Gastrocnemius medialis (tissue), 4 donors: Measurements from ENCODE around the gene PFKFB3. TPM values are rescaled to one million over a fixed set of nuclear protein-coding genes. Genes with fewer than 3 reads are reported as not detected.
"Not testable (repeated sequence)": the region's sequence is repeated elsewhere in the genome, so short reads cannot be mapped to it uniquely, and the experiment has no call there.

Experiments
- ATAC-seq, 2 donors: fragments of 150-250 bp; one replicate each; pipeline ENCODE4 v1.9.1; 2016
- DNase-seq, 2 donors: peaks; one replicate each; pipeline ENCODE4 v3.0.0-alpha.2; 2019
- H3K27ac ChIP-seq, 4 donors: fragments of 200-600 bp; sonication (generic); 1 replicate in 1 of 4; 2 replicates in 3 of 4; pipeline ENCODE4 v1.5.1; 2016 to 2018; ENCODE audit warnings: mild to moderate bottlenecking in 2 of 4, moderate library complexity in 1 of 4
- H3K27me3 ChIP-seq, 3 donors: fragments of 200-600 bp; sonication (generic) in 2 of 3; 1 replicate in 1 of 3; 2 replicates in 2 of 3; pipeline versions ENCODE4 v1.5.1 to v1.6.0; 2016 to 2019; ENCODE audit warnings: mild to moderate bottlenecking in 1 of 3, moderate library complexity in 1 of 3
- H3K36me3 ChIP-seq, 2 donors: fragments of 200-600 bp; sonication (generic) in 1 of 2; one replicate each; pipeline ENCODE4 v1.5.1; 2017 to 2018
- H3K4me1 ChIP-seq, 2 donors: fragments of 200-600 bp; sonication (generic) in 1 of 2; one replicate each; pipeline ENCODE4 v1.5.1; 2016 to 2017; ENCODE audit warnings: mild to moderate bottlenecking in 2 of 2
- H3K4me3 ChIP-seq, 4 donors: fragments of 200-600 bp; sonication (generic) in 3 of 4; 1 replicate in 1 of 4; 2 replicates in 3 of 4; pipeline ENCODE4 v1.5.1; 2016 to 2019; ENCODE audit warnings: mild to moderate bottlenecking in 2 of 4
- H3K9me3 ChIP-seq, 3 donors: fragments of 200-600 bp; sonication (generic) in 2 of 3; 1 replicate in 1 of 3; 2 replicates in 2 of 3; pipeline ENCODE4 v1.5.1; 2016 to 2019
- CTCF ChIP-seq, 5 experiments: fragments of 450-650 bp in 3 of 5; fragments of 200-600 bp in 2 of 5; sonication (generic) in 2 of 5; IDR thresholded peaks in 4 of 5; conservative IDR thresholded peaks in 1 of 5; 1 replicate in 4 of 5; 2 replicates in 1 of 5; pipeline ENCODE4 v1.5.1; 2016 to 2019; ENCODE audit warnings: antibody characterized with exemption in 5 of 5, mild to moderate bottlenecking in 3 of 5, moderate library complexity in 3 of 5
- POLR2A ChIP-seq, 2 donors: fragments of 450-650 bp; IDR thresholded peaks; one replicate each; pipeline ENCODE4 v1.6.1; 2017; ENCODE audit warnings: antibody characterized with exemption in 2 of 2, mild to moderate bottlenecking in 2 of 2, moderate library complexity in 2 of 2
- in situ Hi-C, 4 donors: fragments of 200-750 bp; cut with MboI; loops; one replicate each; pipeline versions ENCODE4 v1.15.0 to v1.8.0; 2017; ENCODE audit warnings: low sequenced_read_pairs in 4 of 4
- intact Hi-C: fragments of 100-400 bp; cut with DNase I; formaldehyde crosslinking; loops from one replicate; pipeline ENCODE4 v1.15.1; 2023; ENCODE audit warnings: low total_unique reads
- total RNA-seq, 4 donors: library from RNA; depleted of rRNA; stranded (reverse); fragments of >200 nt; gene quantifications; one replicate each; pipeline versions ENCODE4 v1.1.0 to v1.2.3, GENCODE V29; 2016

Gene PFKFB3
- total RNA-seq, 4 donors from 2014 or later = 218 to 1,159 (median 337) TPM

DNA sequence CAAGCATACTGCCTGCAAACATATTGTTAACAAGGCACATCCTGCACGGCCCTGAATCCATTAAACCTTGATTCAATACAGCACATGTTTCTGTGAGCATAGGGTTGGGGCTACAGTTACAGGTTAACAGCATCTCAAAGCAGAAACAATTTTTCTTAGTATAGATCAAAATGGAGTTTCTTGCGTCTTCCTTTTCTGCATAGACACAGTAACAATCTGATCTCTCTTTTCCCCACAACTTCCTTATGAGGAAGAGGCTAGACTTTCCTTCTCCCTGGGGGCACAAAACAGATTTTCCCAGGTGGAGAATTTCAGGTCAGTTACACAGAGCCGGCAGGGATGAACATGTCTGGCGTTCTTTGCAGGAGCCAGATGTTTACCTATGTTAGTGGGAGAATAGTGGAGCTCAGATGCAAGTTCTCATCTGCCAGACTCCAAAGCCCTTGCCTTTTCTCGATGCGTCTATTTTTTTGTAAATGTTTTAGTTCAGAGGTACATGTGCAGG, 37.5 kb upstream of the PFKFB3 start:
- intact Hi-C loops = no loop called here

GRCh38 chr10:6165933-6166332, 36.8 kb upstream of the PFKFB3 start:
- ATAC-seq, H3K36me3 ChIP-seq, DNase-seq, in situ Hi-C loops, H3K27me3 ChIP-seq, intact Hi-C loops, H3K9me3 ChIP-seq, H3K4me3 ChIP-seq: not testable (repeated sequence)
- Histone ChIP-seq H3K27ac (peak overlapping the region; percentile 96 to 99 (median 99)), H3K4me1 (peaks cover 54 to 84% of the 10 kb centered on the region in 2 donors)

More for the DNA sequence above, 37.5 kb upstream of the PFKFB3 start:
- Histone ChIP-seq H3K27me3 (no peaks in the 10 kb centered on the region), H3K4me3 (peak overlapping the region in 3 of 4 donors; percentile 74 to 79 (median 77)), H3K27ac (peak overlapping the region; percentile 96 to 99 (median 99)), H3K9me3 (no peaks in the 10 kb centered on the region), H3K36me3 (no peaks in the 10 kb centered on the region), H3K4me1 (peaks cover 49 to 77% of the 10 kb centered on the region in 2 donors)
- DNase-seq (no peak), ATAC-seq (no peak)
- TF ChIP-seq CTCF (IDR thresholded peaks at IDR 0.05 in 4 of 5, conservative IDR thresholded peaks at IDR 0.05 in 1 of 5) (no peak), POLR2A (IDR thresholded peaks at IDR 0.05) (no peak)
- in situ Hi-C loops = no loop called here

- in situ Hi-C loops (no loop called here), intact Hi-C loops (no loop called here)
- no peaks in the 10 kb centered on the region for H3K27me3 ChIP-seq
- no peak overlapping the region for H3K4me3 ChIP-seq
- TF ChIP-seq CTCF (IDR thresholded peaks at IDR 0.05 in 4 of 5, conservative IDR thresholded peaks at IDR 0.05 in 1 of 5) = no peak
- TF ChIP-seq POLR2A (IDR thresholded peaks at IDR 0.05) = no peak
- H3K36me3 ChIP-seq = no peaks in the 10 kb centered on the region
- no peak for ATAC-seq
- no peaks in the 10 kb centered on the region for H3K9me3 ChIP-seq
- peaks cover 68 to 93% of the 10 kb centered on the region in 2 donors for H3K4me1 ChIP-seq
- peak overlapping the region; percentile 96 to 99 (median 99) for H3K27ac ChIP-seq
- DNase-seq = no peak
Measured at GRCh38 chr10:6167456-6167855, 35.3 kb upstream of the PFKFB3 start.

DNA sequence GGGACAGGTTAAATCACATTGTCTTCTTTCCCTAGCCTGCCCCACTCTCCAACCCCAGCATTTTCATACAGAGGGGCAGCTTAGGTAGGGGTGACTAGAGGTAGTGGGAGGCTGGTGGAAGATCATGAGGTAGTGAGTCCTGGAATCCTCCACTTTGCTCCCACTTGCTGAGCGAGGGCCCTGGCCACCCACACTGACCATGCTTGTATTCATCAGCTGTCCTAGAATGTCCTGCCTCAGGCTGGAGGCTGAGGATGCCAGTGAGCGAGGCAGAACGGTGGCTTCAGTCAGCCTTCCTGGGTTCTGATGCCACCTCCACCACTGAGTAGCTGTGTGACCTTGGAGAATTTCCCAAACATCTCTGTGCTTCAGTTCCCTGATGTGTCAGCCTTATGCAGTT, 34.6 kb upstream of the PFKFB3 start:
- in situ Hi-C loops (no loop called here), intact Hi-C loops (no loop called here)
- TF ChIP-seq POLR2A (IDR thresholded peaks at IDR 0.05) = no peak
- no peak for TF ChIP-seq CTCF (IDR thresholded peaks at IDR 0.05 in 4 of 5, conservative IDR thresholded peaks at IDR 0.05 in 1 of 5)
- DNase-seq (no peak), ATAC-seq (no peak)
- H3K36me3 ChIP-seq = no peaks in the 10 kb centered on the region
- H3K27me3 ChIP-seq = no peaks in the 10 kb centered on the region
- H3K4me3 ChIP-seq = no peak overlapping the region
- H3K27ac ChIP-seq = peak overlapping the region; percentile 96 to 99 (median 99)
- H3K9me3 ChIP-seq = no peaks in the 10 kb centered on the region
- H3K4me1 ChIP-seq = peaks cover 68 to 93% of the 10 kb centered on the region in 2 donors

DNA sequence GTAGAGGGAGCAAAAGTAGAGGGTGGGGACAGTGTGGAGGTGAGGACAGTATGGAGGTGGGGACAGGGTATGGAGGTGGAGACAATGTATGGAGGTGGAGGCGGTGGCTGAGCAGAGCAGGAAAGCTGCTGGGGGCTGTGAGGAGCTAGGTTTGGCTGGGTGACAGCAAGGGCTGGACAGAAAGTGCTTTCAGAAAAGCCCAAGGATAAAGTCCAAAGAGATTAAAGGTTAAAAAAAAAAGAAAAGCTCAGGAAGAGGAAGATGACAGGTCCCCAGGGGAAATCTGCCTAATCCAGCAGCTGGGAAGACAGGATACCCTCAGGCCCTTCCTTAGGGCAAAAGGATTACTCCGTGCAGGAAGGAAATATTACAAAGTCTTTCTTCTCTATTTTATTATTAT, 32.1 kb upstream of the PFKFB3 start:
- TF ChIP-seq POLR2A (IDR thresholded peaks at IDR 0.05) (no peak), CTCF (IDR thresholded peaks at IDR 0.05 in 4 of 5, conservative IDR thresholded peaks at IDR 0.05 in 1 of 5) (no peak)
- H3K4me1 ChIP-seq = peaks cover 73 to 91% of the 10 kb centered on the region in 2 donors
- H3K4me3 ChIP-seq = no peak overlapping the region
- H3K27me3 ChIP-seq = no peaks in the 10 kb centered on the region
- ATAC-seq = no peak
- in situ Hi-C loops = no loop called here
- intact Hi-C loops = no loop called here
- H3K27ac ChIP-seq = peak overlapping the region; percentile 96 to 99 (median 99)
- H3K36me3 ChIP-seq = no peaks in the 10 kb centered on the region
- no peak for DNase-seq
- no peaks in the 10 kb centered on the region for H3K9me3 ChIP-seq
